Ishikawa (cell line): Measurements from ENCODE around the gene NOX3.

Experiments
- CEBPB ChIP-seq: IDR thresholded peaks from 2 replicates; pipeline ENCODE4 v1.6.1; 2012
- CREB1 ChIP-seq: IDR thresholded peaks from 2 replicates; pipeline ENCODE4 v1.6.1; 2012; ENCODE audit warnings: low read depth
- EGR1 ChIP-seq: IDR thresholded peaks from 2 replicates; pipeline ENCODE4 v1.6.1; 2012
- EP300 ChIP-seq: IDR thresholded peaks from 2 replicates; pipeline ENCODE4 v1.6.1; 2012; ENCODE audit warnings: borderline replicate concordance
- FOXM1 ChIP-seq: IDR thresholded peaks from 2 replicates; pipeline ENCODE4 v1.6.1; 2012; ENCODE audit warnings: low read depth, borderline replicate concordance
- MAX ChIP-seq: IDR thresholded peaks from 2 replicates; pipeline ENCODE4 v1.6.1; 2012
- NFIC ChIP-seq: IDR thresholded peaks from 2 replicates; pipeline ENCODE4 v1.6.1; 2012
- RAD21 ChIP-seq: IDR thresholded peaks from 2 replicates; pipeline ENCODE4 v1.6.1; 2012; ENCODE audit warnings: low read depth
- TAF1 ChIP-seq: IDR thresholded peaks from 2 replicates; pipeline ENCODE4 v1.6.1; 2012; ENCODE audit warnings: low read depth, mild to moderate bottlenecking
- TCF12 ChIP-seq: IDR thresholded peaks from 2 replicates; pipeline ENCODE4 v1.6.1; 2012; ENCODE audit warnings: low read depth
- TEAD4 ChIP-seq: IDR thresholded peaks from 2 replicates; pipeline ENCODE4 v1.6.1; 2012
- USF1 ChIP-seq: IDR thresholded peaks from 2 replicates; pipeline ENCODE4 v1.6.1; 2012
- YY1 ChIP-seq: IDR thresholded peaks from 2 replicates; pipeline ENCODE4 v1.6.1; 2012; ENCODE audit warnings: low read depth
- ZBTB7A ChIP-seq: IDR thresholded peaks from 2 replicates; pipeline ENCODE4 v1.6.1; 2012; ENCODE audit warnings: low read depth
- TF ChIP-seq, protein P1 (sequence below): IDR thresholded peaks from 2 replicates; pipeline ENCODE4 v1.6.1; 2012; ENCODE audit warnings: low read depth, mild to moderate bottlenecking

NOX3 gene

GRCh38 chr6:155395339-155395738 is 60.3 kb downstream of the NOX3 start:
- no peak for TF ChIP-seq ZBTB7A
- TF ChIP-seq MAX, result no peak

DNA sequence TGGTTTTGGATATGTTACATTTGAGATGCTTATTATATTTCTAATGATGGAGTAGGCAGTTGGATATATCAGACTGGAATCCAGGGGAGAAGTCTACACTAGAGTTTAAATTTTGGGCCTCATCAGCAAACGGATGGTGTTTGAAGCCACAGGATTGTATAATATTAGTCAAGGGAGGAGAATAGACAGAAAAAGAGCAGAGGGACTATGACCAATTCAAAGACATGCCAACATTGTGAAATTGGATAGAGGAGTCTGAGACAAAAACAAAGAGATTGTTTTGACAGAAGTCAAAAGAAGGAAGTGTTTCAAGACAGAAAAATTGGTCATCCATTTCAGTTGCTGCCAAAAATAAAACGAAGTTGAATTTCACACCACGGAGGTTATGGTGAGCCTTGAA is 66.5 kb downstream of the NOX3 start:
- TF ChIP-seq ZBTB7A (no peak), USF1 (no peak), TEAD4 (no peak), TAF1 (no peak), YY1 (no peak), EP300 (no peak), TCF12 (no peak), MAX (no peak), NFIC (no peak), CREB1 (no peak), CEBPB (no peak), FOXM1 (no peak), EGR1 (no peak), RAD21 (no peak)
- TF ChIP-seq, protein P1, sequence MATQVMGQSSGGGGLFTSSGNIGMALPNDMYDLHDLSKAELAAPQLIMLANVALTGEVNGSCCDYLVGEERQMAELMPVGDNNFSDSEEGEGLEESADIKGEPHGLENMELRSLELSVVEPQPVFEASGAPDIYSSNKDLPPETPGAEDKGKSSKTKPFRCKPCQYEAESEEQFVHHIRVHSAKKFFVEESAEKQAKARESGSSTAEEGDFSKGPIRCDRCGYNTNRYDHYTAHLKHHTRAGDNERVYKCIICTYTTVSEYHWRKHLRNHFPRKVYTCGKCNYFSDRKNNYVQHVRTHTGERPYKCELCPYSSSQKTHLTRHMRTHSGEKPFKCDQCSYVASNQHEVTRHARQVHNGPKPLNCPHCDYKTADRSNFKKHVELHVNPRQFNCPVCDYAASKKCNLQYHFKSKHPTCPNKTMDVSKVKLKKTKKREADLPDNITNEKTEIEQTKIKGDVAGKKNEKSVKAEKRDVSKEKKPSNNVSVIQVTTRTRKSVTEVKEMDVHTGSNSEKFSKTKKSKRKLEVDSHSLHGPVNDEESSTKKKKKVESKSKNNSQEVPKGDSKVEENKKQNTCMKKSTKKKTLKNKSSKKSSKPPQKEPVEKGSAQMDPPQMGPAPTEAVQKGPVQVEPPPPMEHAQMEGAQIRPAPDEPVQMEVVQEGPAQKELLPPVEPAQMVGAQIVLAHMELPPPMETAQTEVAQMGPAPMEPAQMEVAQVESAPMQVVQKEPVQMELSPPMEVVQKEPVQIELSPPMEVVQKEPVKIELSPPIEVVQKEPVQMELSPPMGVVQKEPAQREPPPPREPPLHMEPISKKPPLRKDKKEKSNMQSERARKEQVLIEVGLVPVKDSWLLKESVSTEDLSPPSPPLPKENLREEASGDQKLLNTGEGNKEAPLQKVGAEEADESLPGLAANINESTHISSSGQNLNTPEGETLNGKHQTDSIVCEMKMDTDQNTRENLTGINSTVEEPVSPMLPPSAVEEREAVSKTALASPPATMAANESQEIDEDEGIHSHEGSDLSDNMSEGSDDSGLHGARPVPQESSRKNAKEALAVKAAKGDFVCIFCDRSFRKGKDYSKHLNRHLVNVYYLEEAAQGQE, result no peak

DNA sequence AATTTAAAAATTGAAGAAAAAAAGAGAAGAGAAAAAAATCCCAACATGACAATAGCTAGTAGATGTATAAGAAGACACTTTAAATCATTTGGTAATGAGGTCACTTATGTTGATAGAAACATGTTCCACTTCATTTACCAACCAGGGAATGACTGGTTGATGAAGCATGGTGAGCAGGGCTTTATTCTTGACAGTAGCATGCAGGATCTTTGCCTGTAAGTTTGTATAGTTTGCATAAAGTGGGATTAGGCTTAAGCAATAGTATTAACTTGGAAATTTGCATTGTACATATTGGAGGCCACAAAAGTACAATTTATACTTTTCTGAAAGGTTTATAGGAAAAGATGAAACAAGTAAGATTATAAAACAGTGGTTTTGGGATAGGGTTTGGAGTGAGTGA is 67.0 kb downstream of the NOX3 start:
- TF ChIP-seq FOXM1, result no peak
- no peak for TF ChIP-seq TAF1
- no peak for TF ChIP-seq CREB1
- TF ChIP-seq, protein P1, result no peak
- TF ChIP-seq USF1, result no peak
- TF ChIP-seq EP300, result no peak
- no peak for TF ChIP-seq MAX
- no peak for TF ChIP-seq RAD21
- TF ChIP-seq EGR1, result no peak
- TF ChIP-seq NFIC, result no peak
- TF ChIP-seq YY1, result no peak
- TF ChIP-seq CEBPB, result no peak
- no peak for TF ChIP-seq TEAD4
- no peak for TF ChIP-seq TCF12
- TF ChIP-seq ZBTB7A, result no peak

- TF ChIP-seq CEBPB, result no peak
- TF ChIP-seq MAX, result no peak
- TF ChIP-seq, protein P1, result no peak
- no peak for TF ChIP-seq EGR1
- TF ChIP-seq TEAD4, result no peak
- no peak for TF ChIP-seq FOXM1
These were observed 68.2 kb downstream of the NOX3 start for GRCh38 chr6:155387481-155387880.

- TF ChIP-seq CEBPB (no peak), TAF1 (no peak), TCF12 (no peak), NFIC (no peak), RAD21 (no peak), TEAD4 (no peak), ZBTB7A (no peak), CREB1 (no peak), EP300 (no peak), USF1 (no peak), EGR1 (no peak), MAX (no peak), YY1 (no peak), FOXM1 (no peak)
- TF ChIP-seq, protein P1, result no peak
These were observed 71.2 kb downstream of the NOX3 start for GRCh38 chr6:155384321-155384952.
